HG03066 (cell line): ENCODE data around the gene KATNAL2.
A peak's percentile ranks its signal among the peaks of the same experiment; 100 is the strongest.

Source experiments
- ATAC-seq: cut with Tn5 transposase; IDR thresholded peaks from one replicate; pipeline ENCODE4 v1.9.1; 2021; ENCODE audit warnings: low read depth; ENCODE audit not compliant: unreplicated experiment

Gene KATNAL2

DNA sequence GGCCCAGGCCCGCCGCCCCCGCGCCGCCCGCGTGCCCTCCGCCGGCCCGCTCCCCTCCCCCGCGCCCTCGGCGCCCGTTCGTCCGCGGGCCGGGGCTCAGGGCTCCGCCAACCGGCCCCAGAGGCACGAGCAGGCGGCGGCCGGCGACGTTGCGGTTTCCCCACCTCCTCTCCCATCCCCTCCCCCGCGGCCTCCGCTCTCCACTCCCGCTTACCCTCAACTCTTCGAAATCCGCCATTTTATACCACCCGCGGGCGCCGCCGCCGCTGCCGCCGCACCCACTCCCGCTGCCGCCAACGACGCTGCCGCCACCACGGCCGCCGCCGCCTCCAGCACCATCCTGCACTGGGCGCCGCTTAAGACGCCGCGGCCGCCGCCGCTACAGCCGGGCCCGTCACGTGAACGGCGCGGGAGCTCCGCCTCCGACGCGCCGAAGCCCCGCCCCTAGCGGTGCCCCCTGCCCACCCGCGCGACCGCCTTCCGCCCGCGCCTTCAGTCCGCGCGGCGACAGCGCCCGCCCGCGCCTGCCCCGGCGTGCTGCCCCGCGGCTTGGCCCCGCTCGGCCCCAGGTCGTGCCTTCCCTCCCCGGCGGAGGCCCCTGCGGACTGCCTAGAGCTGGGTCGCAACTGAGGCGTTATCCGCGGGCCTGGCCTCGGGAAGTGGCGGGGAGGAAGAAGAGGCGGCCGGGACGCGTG lies at the start of gene KATNAL2, which contains the start of gene PIAS2:
TSS of gene KATNAL2 (plus strand) at position 495 of the 695 bp plus-strand sequence. CDS start 29,271 bp downstream, outside the sequence.
TSS of gene PIAS2 (minus strand) at position 400 of the 695 bp plus-strand sequence. CDS start at position 238, 162 bp downstream.
- ATAC-seq = peak; percentile 74

DNA sequence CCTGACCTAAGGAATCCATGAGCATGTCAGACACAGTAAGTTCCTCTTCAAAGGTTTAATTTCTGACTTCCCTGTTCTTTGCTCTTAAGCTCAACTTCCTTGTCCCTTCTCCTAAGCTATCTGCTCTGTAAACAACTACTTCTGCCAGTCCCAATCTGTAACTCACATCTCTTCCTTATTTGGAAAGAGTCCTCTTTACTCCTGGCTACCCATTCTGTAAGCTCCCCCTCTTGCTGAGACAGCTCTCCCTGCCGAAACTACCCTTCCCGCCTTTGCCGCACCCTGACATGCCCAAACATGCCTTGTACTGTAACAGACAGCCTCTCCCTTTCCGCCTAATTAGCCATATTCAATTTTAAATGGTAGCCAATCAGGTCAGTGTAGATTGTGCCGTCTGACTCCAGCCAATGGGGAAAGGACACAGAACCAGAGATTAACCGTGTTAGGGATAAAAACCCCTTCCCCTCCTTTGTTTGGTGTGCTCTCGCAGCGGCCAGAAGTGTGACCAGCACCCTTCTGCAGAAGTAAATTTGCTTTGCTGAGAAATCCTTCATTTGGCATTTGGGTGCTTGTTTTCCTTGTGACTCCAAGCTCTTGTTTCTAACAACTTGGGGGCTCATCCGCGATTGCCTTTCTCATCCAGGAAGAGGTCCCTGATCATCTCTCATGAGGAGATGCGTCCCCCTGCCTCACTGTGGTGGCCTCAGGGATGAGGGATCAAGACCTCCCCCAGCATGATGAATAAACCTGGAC lies 49.1 kb upstream of the KATNAL2 start:
- no peak for ATAC-seq

DNA sequence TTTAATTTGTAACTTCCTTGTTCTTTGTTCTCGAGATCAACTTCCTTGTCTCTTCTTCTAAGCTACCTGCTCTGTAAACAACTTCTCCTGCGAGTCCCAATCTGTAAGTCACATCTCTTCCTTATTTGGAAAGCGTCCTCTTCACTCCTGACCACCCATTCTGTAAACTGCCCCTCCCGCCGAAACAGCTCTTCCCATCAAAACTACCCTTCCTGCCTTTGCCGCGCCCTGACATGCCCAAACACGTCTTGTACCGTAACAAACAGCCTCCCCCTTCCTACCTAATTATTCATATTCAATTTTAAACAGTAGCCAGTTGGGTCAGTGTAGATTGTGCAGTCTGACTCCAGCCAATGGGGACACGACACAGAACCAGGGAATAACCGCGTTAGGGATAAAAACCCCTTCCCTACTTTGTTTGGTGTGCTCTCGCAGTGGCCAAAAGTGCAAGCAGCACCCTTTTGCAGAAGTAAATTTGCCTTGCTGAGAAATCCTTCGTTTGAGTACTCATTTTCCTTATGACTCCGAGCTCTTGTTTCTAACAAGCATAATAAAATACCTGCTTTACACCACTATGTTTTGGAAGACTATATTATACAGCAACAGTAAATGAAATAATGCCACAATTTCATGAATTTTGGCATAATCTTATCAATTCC lies 39.9 kb upstream of the KATNAL2 start:
- no peak for ATAC-seq

GRCh38 chr18:46883180-46883579 lies 34.2 kb upstream of the KATNAL2 start:
- no peak for ATAC-seq

DNA sequence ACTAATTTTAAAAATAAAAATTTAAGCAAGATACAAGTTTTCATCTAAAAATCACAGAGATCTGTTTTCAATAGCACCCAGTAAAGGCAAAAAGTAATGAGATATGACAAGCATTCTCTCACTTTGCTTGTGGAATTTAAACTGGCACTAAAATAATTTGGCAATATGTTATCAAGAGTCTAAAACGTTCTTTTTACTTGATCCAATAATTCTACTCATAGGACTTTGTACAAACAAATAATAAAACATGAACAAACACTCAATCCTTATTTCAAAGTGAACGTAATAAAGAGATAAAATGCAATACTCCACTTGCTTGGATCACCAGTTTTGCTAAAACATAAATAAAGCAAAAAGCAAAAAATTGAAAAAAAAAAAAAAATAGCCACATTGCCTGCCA lies 30.5 kb upstream of the KATNAL2 start:
- ATAC-seq = no peak

GRCh38 chr18:46888965-46889364 lies 28.4 kb upstream of the KATNAL2 start:
- no peak for ATAC-seq

- peak; percentile 67 for ATAC-seq
Measured at GRCh38 chr18:46891742-46892214, 25.6 kb upstream of the KATNAL2 start.

DNA sequence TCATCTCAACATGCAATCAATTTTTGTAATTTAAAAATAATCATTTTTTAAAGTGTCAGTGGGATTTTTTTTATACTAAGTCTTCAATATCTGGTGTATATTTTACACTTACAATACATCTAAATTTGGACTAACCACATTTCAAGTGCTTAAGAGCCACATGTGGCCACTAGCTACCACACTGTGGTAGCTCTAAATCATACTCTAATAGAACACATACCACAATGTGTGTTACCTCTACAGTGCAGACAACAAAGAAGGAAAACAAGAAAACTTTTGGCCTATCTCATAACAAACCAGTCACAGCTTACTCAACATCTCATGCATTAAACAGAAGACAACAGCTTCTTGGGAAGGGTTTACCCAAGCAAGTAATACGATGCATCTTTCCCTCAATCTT lies 24.6 kb upstream of the KATNAL2 start:
- peak; percentile 52 for ATAC-seq

GRCh38 chr18:46893360-46893759 lies 24.0 kb upstream of the KATNAL2 start:
- ATAC-seq = no peak

DNA sequence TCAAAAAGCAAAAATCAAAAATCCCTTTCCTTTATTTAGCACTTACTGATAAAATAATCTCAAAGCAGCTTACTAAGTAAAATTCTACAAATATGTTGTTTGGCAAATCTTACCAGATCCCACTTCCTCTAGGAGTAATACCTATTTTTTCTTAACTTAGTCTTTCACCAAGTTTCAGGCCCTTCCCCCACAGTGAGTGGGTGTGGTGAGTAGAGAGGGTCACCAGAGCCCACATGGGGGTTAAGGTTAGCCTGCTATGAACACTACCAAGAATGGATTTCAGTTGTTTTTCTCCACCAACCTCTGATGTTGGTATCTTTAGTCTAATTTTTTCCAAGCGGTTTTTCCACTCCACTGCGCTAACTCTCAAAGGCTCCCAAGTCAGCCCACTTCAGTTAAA lies 23.3 kb upstream of the KATNAL2 start:
- no peak for ATAC-seq

DNA sequence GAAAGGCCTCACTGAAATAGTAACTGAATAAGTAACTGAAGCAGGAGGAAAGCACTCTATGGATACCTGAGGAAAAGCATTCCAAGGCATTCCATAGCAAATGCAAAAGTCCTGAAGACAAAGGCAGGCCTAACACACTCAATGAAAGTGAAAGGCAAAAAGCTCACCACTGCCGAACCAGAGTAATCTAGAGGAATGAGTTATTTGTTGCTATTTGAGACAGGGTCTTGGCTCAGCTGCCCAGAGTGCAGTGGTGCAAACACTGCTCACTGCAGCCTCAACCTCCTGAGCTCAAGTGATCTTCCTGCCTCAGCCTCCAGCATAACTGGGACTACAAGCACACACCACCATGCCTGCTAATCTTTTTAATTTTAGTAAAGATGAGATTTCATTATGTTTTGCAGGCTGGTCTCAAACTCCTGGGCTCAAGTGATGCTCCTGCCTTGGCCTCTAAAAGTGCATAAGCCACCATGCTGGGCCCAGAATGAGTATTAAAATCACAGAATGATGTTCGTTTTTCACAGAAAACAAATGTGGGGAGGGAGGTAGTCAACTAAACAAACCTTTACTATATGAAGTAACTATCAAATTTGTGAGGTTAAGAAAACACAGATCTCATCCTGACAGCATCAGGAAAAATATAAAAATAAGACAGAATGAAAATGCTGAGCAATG lies 18.0 kb upstream of the KATNAL2 start:
- ATAC-seq = no peak

GRCh38 chr18:46903406-46903805 lies 14.0 kb upstream of the KATNAL2 start:
- no peak for ATAC-seq

DNA sequence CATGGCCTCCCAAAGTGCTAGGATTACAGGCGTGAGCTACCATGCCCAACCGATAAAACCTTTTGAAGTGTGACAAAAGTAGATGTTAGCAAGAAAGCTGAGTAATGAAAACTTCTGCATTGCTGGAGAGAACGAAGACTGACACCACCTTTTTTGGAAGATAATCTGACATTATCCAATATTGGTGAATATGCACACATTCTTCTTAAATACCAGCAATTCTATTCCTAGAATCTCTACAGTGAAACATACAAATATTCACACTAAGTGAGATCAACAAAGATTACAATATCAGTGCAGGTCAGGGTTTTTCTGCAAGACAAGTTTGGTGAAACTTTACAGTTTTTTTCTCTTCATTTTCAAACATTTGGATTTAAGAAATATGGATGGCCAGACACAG lies 7.9 kb upstream of the KATNAL2 start:
- no peak for ATAC-seq

- ATAC-seq = no peak
Measured at GRCh38 chr18:46910856-46911255, 6.5 kb upstream of the KATNAL2 start.

DNA sequence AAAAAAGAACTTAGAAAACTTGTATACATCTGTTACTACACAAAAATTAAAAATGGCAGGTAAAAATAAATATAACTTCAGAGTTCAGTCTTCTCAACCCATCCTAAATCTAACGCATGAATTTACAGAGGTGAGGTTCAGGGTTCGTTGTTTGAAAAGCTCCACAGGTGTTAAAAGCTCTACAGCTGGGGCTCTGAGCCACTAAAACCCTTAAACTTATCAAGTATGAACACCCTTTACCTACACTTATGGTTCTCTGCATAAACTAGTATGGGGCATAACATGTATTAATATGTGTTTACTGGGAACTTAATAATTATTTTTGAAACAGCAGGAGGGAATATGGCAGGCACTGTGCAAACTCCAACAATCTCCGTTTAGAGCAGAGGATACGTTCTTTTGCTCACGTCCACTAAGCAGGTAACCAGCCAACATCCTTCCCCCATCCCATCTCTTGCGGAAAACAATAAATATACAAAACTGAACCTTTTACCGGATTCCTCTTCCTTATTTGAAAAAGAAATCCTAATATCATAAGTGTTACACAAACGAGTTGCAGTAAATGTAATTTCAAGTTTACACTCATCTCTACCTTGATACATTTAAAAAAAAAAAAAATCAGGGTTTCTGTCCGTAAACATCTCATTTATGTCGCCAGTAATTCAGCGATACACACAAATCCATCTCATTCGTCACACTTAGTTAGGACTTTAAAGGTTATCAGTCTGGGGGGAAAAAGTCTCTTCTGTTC lies 1.4 kb upstream of the KATNAL2 start:
- no peak for ATAC-seq

GRCh38 chr18:46916551-46917107 lies 773 bp upstream of the KATNAL2 start:
- peak; percentile 31 for ATAC-seq

- no peak for ATAC-seq
Measured at GRCh38 chr18:46917803-46918600, 600 bp downstream of the KATNAL2 start.

DNA sequence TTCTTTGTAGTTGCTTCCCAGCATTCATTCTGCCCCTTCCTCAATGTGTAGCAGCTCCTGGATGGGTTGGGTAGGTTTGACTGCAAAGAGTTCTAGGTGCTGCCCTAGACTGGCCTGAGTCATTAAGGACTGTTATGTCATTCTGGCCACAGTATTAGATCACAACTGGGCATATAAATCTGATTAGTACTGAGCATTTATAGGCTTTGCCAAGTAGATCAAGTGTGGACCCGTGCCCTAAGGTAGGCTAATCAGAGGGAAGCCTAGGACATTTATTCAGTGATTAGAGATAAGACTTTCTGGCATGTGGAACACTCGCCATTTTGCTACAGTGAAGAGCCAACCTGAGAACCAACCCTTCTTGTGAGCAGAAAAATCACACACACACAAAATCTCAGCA lies 2.7 kb downstream of the KATNAL2 start:
- no peak for ATAC-seq

DNA sequence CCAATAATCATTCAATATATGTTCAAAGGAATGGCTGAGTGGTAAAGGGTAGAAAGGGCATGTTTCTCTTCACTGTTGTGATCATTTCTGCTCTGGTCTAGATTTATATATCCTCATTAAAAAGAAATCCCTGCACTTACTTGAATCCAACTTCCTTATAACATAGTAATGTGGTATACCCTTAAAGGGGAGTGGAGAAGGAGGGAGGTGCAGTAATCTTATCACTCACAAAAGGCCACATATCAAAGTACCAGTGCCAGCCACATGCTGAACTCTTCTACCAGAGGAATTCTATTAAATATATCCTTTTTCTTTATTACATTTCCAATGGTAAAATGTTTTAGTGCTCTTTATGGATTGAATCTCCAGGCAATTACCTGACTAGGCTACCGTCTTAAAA lies 3.3 kb downstream of the KATNAL2 start:
- ATAC-seq = no peak
